Mucosa of descending colon (tissue), 3 donors: Measurements from ENCODE around the gene SS18L1. TPM values are rescaled to one million over a fixed set of nuclear protein-coding genes. Genes with fewer than 3 reads are reported as not detected.

ENCODE experiments used
- ATAC-seq: fragments of 200-7000 bp; cut with Tn5 transposase; one replicate; pipeline ENCODE4 v1.9.1; 2020; ENCODE audit warnings: mild to moderate bottlenecking, moderate library complexity
- DNase-seq, 3 donors: peaks; one replicate each; pipeline ENCODE4 v3.0.0-alpha.2; 2020
- H3K36me3 ChIP-seq: fragments of 200-600 bp; one replicate; pipeline ENCODE4 v1.8.0; 2021; ENCODE audit warnings: low read depth, mild to moderate bottlenecking
- H3K4me1 ChIP-seq: fragments of 200-600 bp; one replicate; pipeline ENCODE4 v1.8.0; 2021; ENCODE audit warnings: low read depth, mild to moderate bottlenecking
- H3K4me3 ChIP-seq: fragments of 200-600 bp; one replicate; pipeline ENCODE4 v1.8.0; 2021; ENCODE audit warnings: mild to moderate bottlenecking
- H3K9me3 ChIP-seq: fragments of 200-600 bp; one replicate; pipeline ENCODE4 v1.8.0; 2021; ENCODE audit warnings: mild to moderate bottlenecking
- CTCF ChIP-seq: fragments of 200-600 bp; IDR thresholded peaks from one replicate; pipeline ENCODE4 v1.8.0; 2022; ENCODE audit warnings: antibody characterized with exemption, mild to moderate bottlenecking
- intact Hi-C, 2 donors: fragments of 100-400 bp; cut with DNase I in 1 of 2; cut with micrococcal nuclease in 1 of 2; formaldehyde crosslinking; loops; one replicate each; pipeline versions ENCODE4 v1.11.0 to v1.11.1; 2022; cut with DNase I, micrococcal nuclease
- total RNA-seq, 3 donors: library from RNA; stranded (reverse); fragmentation: NEBNext Ultra II Directional in 2 of 3; extraction: Animal tissue kit (Norgen Biotek cat#: 25700) in 2 of 3; gene quantifications; one replicate each; pipeline versions ENCODE4 v1.2.1 to v1.2.4, GENCODE V29; 2021 to 2023
- donor health status: DM: no; HTN: no; CAD: no; lungs with moderate emphysema.
- donor health status: DM: no; HTN: no; CAD: no.
- donor health status: DM: no; HTN: yes; CAD: no.

SS18L1 gene
- total RNA-seq, 3 donors from 2014 or later, result 13.2 to 16.0 (median 14.4) TPM

GRCh38 chr20:62197801-62198200, 54.2 kb downstream of the SS18L1 start:
- no peaks in the 10 kb centered on the region for H3K36me3 ChIP-seq
- H3K4me1 ChIP-seq, result no peaks in the 10 kb centered on the region
- H3K9me3 ChIP-seq, result no peaks in the 10 kb centered on the region
- ATAC-seq (no peak), DNase-seq (peak in 2 of 3 donors; percentile 7 to 18)
- intact Hi-C loops, result no loop called here
- no peak overlapping the region for H3K4me3 ChIP-seq
- TF ChIP-seq CTCF, result no peak

DNA sequence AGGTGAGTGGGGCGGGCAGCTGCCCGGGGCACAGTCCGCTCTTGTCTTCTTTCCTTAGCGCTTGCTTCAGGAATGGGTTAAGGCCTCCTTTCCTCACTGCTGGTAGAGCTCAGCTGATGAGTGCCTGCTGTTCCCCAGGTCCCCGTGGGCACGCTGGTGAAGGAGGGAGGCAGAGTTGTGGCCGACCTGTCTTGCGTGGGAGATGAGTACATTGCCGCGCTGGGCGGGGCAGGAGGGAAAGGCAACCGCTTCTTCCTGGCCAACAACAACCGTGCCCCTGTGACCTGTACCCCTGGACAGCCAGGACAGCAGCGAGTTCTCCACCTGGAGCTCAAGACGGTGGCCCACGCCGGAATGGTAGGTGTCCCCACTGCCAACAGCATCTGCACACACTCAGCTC, 54.9 kb downstream of the SS18L1 start:
- TF ChIP-seq CTCF, result no peak
- intact Hi-C loops, result no loop called here
- Histone ChIP-seq H3K9me3 (no peaks in the 10 kb centered on the region), H3K4me3 (no peak overlapping the region), H3K4me1 (no peaks in the 10 kb centered on the region), H3K36me3 (no peaks in the 10 kb centered on the region)
- ATAC-seq, result no peak
- DNase-seq, result peak in 2 of 3 donors; percentile 13 to 38

GRCh38 chr20:62198931-62199330, 55.4 kb downstream of the SS18L1 start:
- intact Hi-C loops, result no loop called here
- peak in 2 of 3 donors; percentile 10 to 36 for DNase-seq
- Histone ChIP-seq H3K4me3 (no peak overlapping the region), H3K4me1 (no peaks in the 10 kb centered on the region), H3K9me3 (no peaks in the 10 kb centered on the region), H3K36me3 (no peaks in the 10 kb centered on the region)
- ATAC-seq, result no peak
- no peak for TF ChIP-seq CTCF

DNA sequence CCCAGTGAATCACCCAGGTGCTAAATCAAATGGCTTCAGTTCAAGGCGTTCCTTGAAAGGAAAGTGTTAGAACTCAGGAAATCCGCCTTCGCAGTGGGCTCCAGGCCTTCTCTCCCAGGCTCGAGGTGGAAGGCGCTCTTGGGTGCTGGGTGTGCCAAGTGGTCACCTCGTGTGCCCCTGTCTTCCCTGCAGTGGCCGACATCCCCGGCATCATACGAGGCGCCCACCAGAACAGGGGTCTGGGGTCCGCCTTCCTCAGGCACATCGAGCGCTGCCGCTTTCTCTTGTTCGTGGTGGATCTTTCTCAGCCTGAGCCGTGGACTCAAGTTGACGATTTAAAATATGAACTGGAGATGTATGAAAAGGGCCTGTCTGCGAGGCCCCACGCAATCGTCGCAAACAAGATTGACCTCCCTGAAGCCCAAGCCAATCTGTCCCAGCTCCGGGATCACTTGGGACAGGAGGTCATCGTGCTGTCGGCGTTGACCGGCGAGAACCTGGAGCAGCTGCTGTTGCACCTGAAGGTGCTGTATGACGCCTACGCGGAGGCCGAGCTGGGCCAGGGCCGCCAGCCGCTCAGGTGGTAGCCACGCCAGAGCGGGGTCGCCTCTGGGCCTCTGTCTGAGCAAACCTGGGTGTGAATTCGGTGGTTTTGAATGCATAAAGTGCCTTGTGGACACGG, 57.1 kb downstream of the SS18L1 start:
- no peak for TF ChIP-seq CTCF
- Histone ChIP-seq H3K36me3 (no peaks in the 10 kb centered on the region), H3K4me3 (no peak overlapping the region), H3K9me3 (no peaks in the 10 kb centered on the region), H3K4me1 (no peaks in the 10 kb centered on the region)
- ATAC-seq (no peak), DNase-seq (peak in 2 of 3 donors; percentile 16 to 43)
- intact Hi-C loops, result no loop called here

GRCh38 chr20:62201173-62202082, 57.9 kb downstream of the SS18L1 start:
- Histone ChIP-seq H3K9me3 (no peaks in the 10 kb centered on the region), H3K4me1 (no peaks in the 10 kb centered on the region), H3K4me3 (no peak overlapping the region), H3K36me3 (no peaks in the 10 kb centered on the region)
- DNase-seq, result peak in 2 of 3 donors; percentile 11 to 48
- TF ChIP-seq CTCF, result no peak
- intact Hi-C loops, result no loop called here
- ATAC-seq, result peak; percentile 55
